K562 (cell line): ENCODE measurements around the gene HINT3. TPM values are rescaled to one million over a fixed set of nuclear protein-coding genes. Genes with fewer than 3 reads are reported as not detected.

Experiments used
- ARID1B ChIP-seq: fragments of 450-650 bp; IDR thresholded peaks from 2 replicates; pipeline ENCODE4 v1.6.1; 2016; ENCODE audit warnings: antibody characterized with exemption, mild to moderate bottlenecking, inconsistent platforms
- BRD9 ChIP-seq: fragments of 450-650 bp; IDR thresholded peaks from 2 replicates; pipeline ENCODE4 v1.6.1; 2018; ENCODE audit warnings: low read depth; ENCODE audit not compliant: partially characterized antibody
- CBFA2T3 ChIP-seq: fragments of 450-650 bp; IDR thresholded peaks from 2 replicates; pipeline ENCODE4 v1.6.1; 2017
- CREBBP ChIP-seq: IDR thresholded peaks from one replicate; pipeline ENCODE4 v1.6.1; 2012; ENCODE audit warnings: low read depth, mild to moderate bottlenecking, control low read depth, inconsistent platforms, low read length
- ETV6 ChIP-seq, 3 experiments: fragments of 150-350 bp in 1 of 3; sonication (generic) in 1 of 3; formaldehyde crosslinking in 1 of 3; IDR thresholded peaks; 2 replicates each; pipeline versions ENCODE4 v1.6.1 to v1.8.0; 2014 to 2022; ENCODE audit warnings: borderline replicate concordance in 2 of 3, low read depth in 2 of 3, antibody characterized with exemption in 1 of 3, low read length in 1 of 3, mild to moderate bottlenecking in 1 of 3, missing genetic modification reagents in 1 of 3
- FOXA1 ChIP-seq: fragments of 450-650 bp; IDR thresholded peaks from 2 replicates; pipeline ENCODE4 v1.6.1; 2016; ENCODE audit warnings: mild to moderate bottlenecking, borderline replicate concordance
- FOXK2 ChIP-seq, 2 experiments: fragments of 450-650 bp; IDR thresholded peaks in 1 of 2; conservative IDR thresholded peaks in 1 of 2; 2 replicates each; pipeline ENCODE4 v1.6.1; 2016; ENCODE audit warnings: low read depth in 2 of 2, mild to moderate bottlenecking in 1 of 2
- HDAC8 ChIP-seq: fragments of 450-650 bp; IDR thresholded peaks from 2 replicates; pipeline ENCODE4 v1.6.1; 2016; ENCODE audit warnings: mild to moderate bottlenecking, missing genetic modification characterization, moderate library complexity, missing compliant biosample characterization
- HES1 ChIP-seq: fragments of 450-650 bp; IDR thresholded peaks from 2 replicates; pipeline ENCODE4 v1.6.1; 2016; ENCODE audit warnings: low read depth, mild to moderate bottlenecking, moderate library complexity
- HMBOX1 ChIP-seq: sonication (generic); IDR thresholded peaks from 2 replicates; pipeline ENCODE4 v1.6.1; 2016
- JUN ChIP-seq, 2 experiments: sonication (generic) in 1 of 2; formaldehyde crosslinking in 1 of 2; IDR thresholded peaks; 2 replicates each; pipeline versions ENCODE4 v1.6.1 to v1.8.0; 2012 to 2022; ENCODE audit warnings: borderline replicate concordance in 2 of 2, mild to moderate bottlenecking in 2 of 2, improper control_type of control experiment in 1 of 2, low read depth in 1 of 2, low read length in 1 of 2, missing genetic modification reagents in 1 of 2
- MAFG ChIP-seq: fragments of 450-650 bp; conservative IDR thresholded peaks from 2 replicates; pipeline ENCODE4 v1.6.1; 2016; ENCODE audit warnings: missing genetic modification characterization, missing compliant biosample characterization
- MCM2 ChIP-seq: fragments of 450-650 bp; IDR thresholded peaks from 2 replicates; pipeline ENCODE4 v1.6.1; 2017; ENCODE audit warnings: low read depth, mild to moderate bottlenecking
- MCM5 ChIP-seq: fragments of 450-650 bp; IDR thresholded peaks from 2 replicates; pipeline ENCODE4 v1.6.1; 2016; ENCODE audit warnings: low read depth
- MCM7 ChIP-seq, 2 experiments: fragments of 450-650 bp; IDR thresholded peaks; 2 replicates each; pipeline ENCODE4 v1.6.1; 2016 to 2018
- MYBL2 ChIP-seq, 2 experiments: fragments of 450-650 bp in 1 of 2; sonication (generic) in 1 of 2; formaldehyde crosslinking in 1 of 2; IDR thresholded peaks; 2 replicates each; pipeline versions ENCODE4 v1.6.1 to v1.8.1; 2017 to 2022; ENCODE audit warnings: borderline replicate concordance in 1 of 2, inconsistent platforms in 1 of 2, low read depth in 1 of 2, mild to moderate bottlenecking in 1 of 2, missing genetic modification reagents in 1 of 2, moderate library complexity in 1 of 2
- NCOA1 ChIP-seq: fragments of 450-650 bp; IDR thresholded peaks from 2 replicates; pipeline ENCODE4 v1.6.1; 2016; ENCODE audit warnings: low read depth
- SAFB ChIP-seq: fragments of 200-400 bp; formaldehyde crosslinking; IDR thresholded peaks from 2 replicates; pipeline ENCODE4 v1.6.1; 2017; ENCODE audit warnings: low read depth, low read length, borderline replicate concordance
- SIX5 ChIP-seq, 2 experiments: IDR thresholded peaks; 2 replicates each; pipeline ENCODE4 v1.6.1; 2011; ENCODE audit warnings: low read length in 2 of 2, borderline replicate concordance in 1 of 2, low read depth in 1 of 2, mild to moderate bottlenecking in 1 of 2, moderate library complexity in 1 of 2; ENCODE audit not compliant: insufficient read depth in 1 of 2
- TAF1 ChIP-seq: IDR thresholded peaks from 2 replicates; pipeline ENCODE4 v1.6.1; 2011; ENCODE audit warnings: mild to moderate bottlenecking, low read length, moderate library complexity; ENCODE audit not compliant: insufficient read depth, control insufficient read depth, severe bottlenecking; ENCODE audit errors: extremely low read depth
- TAF7 ChIP-seq: fragments of 450-650 bp; IDR thresholded peaks from 2 replicates; pipeline ENCODE4 v1.6.1; 2016; ENCODE audit warnings: missing genetic modification characterization, missing compliant biosample characterization
- TARDBP ChIP-seq: fragments of 450-650 bp; IDR thresholded peaks from 2 replicates; pipeline ENCODE4 v1.6.1; 2016
- ZBTB8A ChIP-seq: fragments of 450-650 bp; IDR thresholded peaks from 2 replicates; pipeline ENCODE4 v1.6.1; 2018; ENCODE audit warnings: mild to moderate bottlenecking, moderate library complexity; ENCODE audit not compliant: partially characterized antibody
- ZNF253 ChIP-seq: fragments of 250-450 bp; sonication (Bioruptor Pico); conservative IDR thresholded peaks from 2 replicates; pipeline ENCODE4 v1.6.1; 2021; ENCODE audit warnings: mild to moderate bottlenecking
- ZNF354B ChIP-seq: fragments of 250-450 bp; sonication (Bioruptor Pico); IDR thresholded peaks from 2 replicates; pipeline ENCODE4 v1.4.0; 2020
- ZNF696 ChIP-seq: fragments of 250-450 bp; sonication (Bioruptor Pico); conservative IDR thresholded peaks from 2 replicates; pipeline ENCODE4 v1.4.0; 2020; ENCODE audit warnings: mild to moderate bottlenecking, moderate library complexity
- ZSCAN29 ChIP-seq: fragments of 450-650 bp; IDR thresholded peaks from 2 replicates; pipeline ENCODE4 v1.6.1; 2017
- polyA plus RNA-seq, 8 experiments: library from polyadenylated mRNA; depleted of rRNA in 4 of 8; stranded (reverse) in 5 of 8; unstranded in 3 of 8; fragments of >200 nt; fragmentation: Nextera tagmentation in 2 of 8; fragmentation: Illumina TruSeq in 1 of 8; extraction: Ambion mirVana in 2 of 8; extraction: Trizol in 1 of 8; gene quantifications; 2 replicates each; pipeline versions ENCODE4 v1.2.1 to v1.2.3, GENCODE V29; 2011 to 2014; ENCODE audit warnings: inconsistent platforms in 1 of 8, missing spikeins in 1 of 8
- total RNA-seq, 7 experiments: library from RNA; depleted of rRNA in 6 of 7; stranded (reverse); fragments of >200 nt in 6 of 7; fragmentation: Illumina TruSeq in 2 of 7; extraction: Trizol in 2 of 7; gene quantifications; 2 replicates each; pipeline versions ENCODE4 v1.2.1 to v1.2.3, GENCODE V29; 2011 to 2021; ENCODE audit warnings: low replicate concordance in 1 of 7
- TF ChIP-seq, protein P1 (sequence below): fragments of 450-650 bp; IDR thresholded peaks from 2 replicates; pipeline ENCODE4 v1.6.1; 2016; ENCODE audit warnings: missing biosample characterization, missing genetic modification characterization

Gene HINT3
- total and polyA plus RNA-seq, 9 of the 15 experiments (the other 6 are each of a cell fraction or from before 2014, with no cell fraction given) = 1.4 to 16.6 (median 10.8) TPM

DNA sequence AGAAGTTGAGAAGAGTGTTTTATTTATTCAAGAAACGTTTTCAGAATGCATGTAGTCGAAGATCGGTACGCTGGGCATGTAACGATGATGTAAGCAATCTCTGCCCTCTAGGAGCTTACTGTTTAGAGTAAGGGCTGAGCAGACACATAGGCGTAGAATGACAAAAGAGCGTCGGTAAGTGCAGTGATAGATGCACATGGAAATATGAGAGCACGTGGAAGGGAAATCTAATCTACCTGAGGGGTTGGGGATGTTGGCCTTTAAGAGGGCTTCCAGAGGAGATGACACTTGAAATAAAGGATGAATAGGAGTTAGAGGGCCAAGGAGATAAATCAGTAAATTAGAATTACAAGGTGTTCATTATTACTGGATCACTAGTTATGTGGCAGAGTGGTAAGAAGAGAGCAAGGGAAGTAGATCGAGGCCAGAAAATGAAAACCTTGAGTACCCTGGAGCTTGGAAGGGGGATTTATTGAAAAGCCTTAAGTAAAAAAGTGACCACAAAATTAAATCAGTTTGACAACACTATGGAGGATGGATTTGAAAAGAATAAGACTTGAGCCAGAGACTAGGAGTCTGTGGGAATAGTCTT is 30.6 kb downstream of the HINT3 start (continued):
- TF ChIP-seq HMBOX1 (0 out of 2 replicates have a peak, but pooled peaks have one; percentile 18), MYBL2 (IDR thresholded peaks at IDR 0.05; ENCODE audit: low read depth) (no peak), MYBL2 (CRISPR knock-in tag; IDR thresholded peaks at IDR 0.05; ENCODE audit: borderline replicate concordance) (no peak), ZNF696 (CRISPR knock-in tag) (no peak), ZBTB8A (no peak), HDAC8 (no peak), TAF7 (tag) (no peak), JUN (IDR thresholded peaks at IDR 0.05; ENCODE audit: borderline replicate concordance, low read depth, low read length) (0 out of 2 replicates have a peak, but pooled peaks have one; percentile 7), JUN (CRISPR knock-in tag; IDR thresholded peaks at IDR 0.05; ENCODE audit: borderline replicate concordance) (no peak), FOXA1 (no peak), ETV6 (IDR thresholded peaks at IDR 0.05; ENCODE audit: borderline replicate concordance in 1 of 2, low read depth in 2 of 2, low read length in 1 of 2) (no peak), ETV6 (CRISPR knock-in tag; IDR thresholded peaks at IDR 0.05; ENCODE audit: borderline replicate concordance) (no peak), FOXK2 (conservative IDR thresholded peaks at IDR 0.05 in 1 of 2, IDR thresholded peaks at IDR 0.05 in 1 of 2; ENCODE audit: low read depth in 2 of 2) (peak in 1 of 2 experiments; percentile 67; a peak in 2 of 4 replicates), NCOA1 (no peak), ZNF354B (no peak), HES1 (no peak), SAFB (no peak), SIX5 (IDR thresholded peaks at IDR 0.05; ENCODE audit: borderline replicate concordance in 1 of 2, insufficient read depth in 1 of 2, low read depth in 1 of 2, low read length in 2 of 2) (no peak), TAF1 (peak; percentile 38), CBFA2T3 (no peak), BRD9 (no peak), ARID1B (no peak; the same call in 1 of the 2 replicates), MCM5 (no peak), ZNF253 (no peak), CREBBP (no peak), TARDBP (no peak), MCM2 (no peak), ZSCAN29 (no peak), MAFG (0 out of 2 replicates have a peak, but pooled peaks have one; percentile 26), MCM7 (IDR thresholded peaks at IDR 0.05) (0 out of 4 replicates have a peak, but pooled peaks of 1 of the 2 experiments have one; percentile 72)
- TF ChIP-seq, protein P1, sequence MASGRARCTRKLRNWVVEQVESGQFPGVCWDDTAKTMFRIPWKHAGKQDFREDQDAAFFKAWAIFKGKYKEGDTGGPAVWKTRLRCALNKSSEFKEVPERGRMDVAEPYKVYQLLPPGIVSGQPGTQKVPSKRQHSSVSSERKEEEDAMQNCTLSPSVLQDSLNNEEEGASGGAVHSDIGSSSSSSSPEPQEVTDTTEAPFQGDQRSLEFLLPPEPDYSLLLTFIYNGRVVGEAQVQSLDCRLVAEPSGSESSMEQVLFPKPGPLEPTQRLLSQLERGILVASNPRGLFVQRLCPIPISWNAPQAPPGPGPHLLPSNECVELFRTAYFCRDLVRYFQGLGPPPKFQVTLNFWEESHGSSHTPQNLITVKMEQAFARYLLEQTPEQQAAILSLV (tag) = no peak
